GM12875 (cell line): Measurements from ENCODE around the gene RPTOR.

ENCODE experiments used
- H3K4me3 ChIP-seq: one replicate; pipeline ENCODE4 v1.5.1; 2011; ENCODE audit warnings: low read depth, low read length, control low read depth
- CTCF ChIP-seq: IDR thresholded peaks from 2 replicates; pipeline ENCODE4 v1.5.1; 2011; ENCODE audit warnings: low read depth, mild to moderate bottlenecking, control low read depth, inconsistent platforms, low read length, moderate library complexity, borderline replicate concordance; ENCODE audit not compliant: insufficient read depth

RPTOR gene

DNA sequence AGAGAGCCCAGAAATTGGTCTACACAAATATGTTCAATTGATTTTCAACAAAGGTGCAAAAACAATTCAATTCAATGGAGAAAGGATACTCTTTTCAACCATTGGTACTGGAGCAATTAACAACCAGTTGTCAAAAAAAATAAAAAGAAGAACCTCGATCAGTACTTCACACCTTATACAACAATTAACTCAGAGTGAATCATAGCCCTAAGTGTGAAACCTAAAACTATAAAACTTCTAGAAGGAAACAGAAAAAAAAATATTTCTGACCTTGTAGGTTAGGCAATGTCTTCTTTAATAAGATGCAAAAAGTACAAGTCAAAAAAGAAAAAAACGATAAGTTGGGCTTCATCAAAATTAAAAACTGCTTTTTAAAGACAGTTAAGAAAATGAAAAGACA lies 390.9 kb downstream of the RPTOR start:
- no peak overlapping the region for H3K4me3 ChIP-seq
- TF ChIP-seq CTCF, result no peak

- no peak overlapping the region for H3K4me3 ChIP-seq
- TF ChIP-seq CTCF, result no peak
Observed at GRCh38 chr17:80936218-80936617, 391.6 kb downstream of the RPTOR start.

- no peak overlapping the region for H3K4me3 ChIP-seq
- TF ChIP-seq CTCF, result no peak
Observed at GRCh38 chr17:80936723-80937122, 392.1 kb downstream of the RPTOR start.

- no peak for TF ChIP-seq CTCF
- H3K4me3 ChIP-seq, result no peak overlapping the region
Observed at GRCh38 chr17:80937462-80938381, 393.1 kb downstream of the RPTOR start.

- TF ChIP-seq CTCF, result no peak
Observed at GRCh38 chr17:80938556-80938955, 393.9 kb downstream of the RPTOR start.

DNA sequence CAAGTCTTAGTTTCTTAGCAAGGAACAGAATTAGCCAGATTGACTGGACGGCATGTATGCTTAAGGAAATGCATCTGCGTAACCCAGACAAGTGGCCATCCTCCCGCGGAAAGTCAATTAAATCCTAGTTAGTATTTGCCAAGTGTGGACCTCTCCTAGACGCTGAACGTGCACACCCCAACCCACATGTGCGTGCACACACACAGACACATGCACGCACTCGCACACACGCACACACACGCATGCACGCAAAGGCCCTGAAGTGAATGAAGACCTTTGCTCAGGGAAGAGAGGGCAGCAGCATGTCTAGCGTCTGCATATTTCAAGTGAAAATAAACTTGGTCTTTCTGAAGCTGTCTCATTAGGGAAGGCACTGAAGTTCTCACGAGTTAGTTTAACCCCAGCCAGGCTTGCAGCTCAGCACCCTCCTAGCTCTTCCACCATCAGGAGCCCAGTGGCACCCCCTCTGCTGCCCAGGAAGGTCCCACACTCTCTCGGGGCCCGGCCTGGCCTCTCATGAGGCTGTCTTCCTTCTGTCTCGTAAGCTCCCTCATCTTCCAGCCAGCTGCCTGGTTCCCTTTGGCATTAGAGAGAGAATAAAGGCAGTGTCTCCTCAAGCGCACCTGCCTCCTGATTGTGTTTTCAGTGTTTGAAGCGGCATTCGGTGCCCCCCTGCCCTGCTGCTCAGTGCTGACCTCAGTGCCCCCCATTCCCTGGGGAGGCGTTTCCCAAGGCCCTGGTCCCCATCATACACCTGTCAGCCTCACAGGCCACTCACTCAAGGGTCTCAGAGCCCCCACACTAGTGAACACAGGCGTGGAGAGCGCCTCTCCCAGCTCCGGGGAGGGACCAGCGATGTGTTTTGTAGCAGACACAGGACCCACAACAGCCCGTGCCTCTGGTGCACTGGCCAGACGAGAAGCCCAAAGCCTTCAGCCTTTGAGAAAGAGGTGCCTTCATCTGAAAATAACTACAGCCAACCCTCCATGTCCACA lies 394.8 kb downstream of the RPTOR start:
- TF ChIP-seq CTCF, result no peak
- H3K4me3 ChIP-seq, result no peak overlapping the region

More at GRCh38 chr17:80938556-80938955, 393.9 kb downstream of the RPTOR start:
- no peak overlapping the region for H3K4me3 ChIP-seq
